Uterus (tissue), 2 donors: Measurements from ENCODE around the gene CNTNAP4.

Source experiments
- POLR2A ChIP-seq, 2 donors: fragments of 450-650 bp; IDR thresholded peaks; one replicate each; pipeline ENCODE4 v1.6.1; 2016; ENCODE audit warnings: antibody characterized with exemption in 2 of 2, mild to moderate bottlenecking in 1 of 2, moderate library complexity in 1 of 2
- TF ChIP-seq, protein P1 (sequence below), 4 experiments: fragments of 200-600 bp in 2 of 4; fragments of 450-650 bp in 2 of 4; sonication (generic) in 2 of 4; IDR thresholded peaks; one replicate each; pipeline ENCODE4 v1.5.1; 2016 to 2019; ENCODE audit warnings: antibody characterized with exemption in 4 of 4, mild to moderate bottlenecking in 2 of 4, moderate library complexity in 1 of 4

DNA sequence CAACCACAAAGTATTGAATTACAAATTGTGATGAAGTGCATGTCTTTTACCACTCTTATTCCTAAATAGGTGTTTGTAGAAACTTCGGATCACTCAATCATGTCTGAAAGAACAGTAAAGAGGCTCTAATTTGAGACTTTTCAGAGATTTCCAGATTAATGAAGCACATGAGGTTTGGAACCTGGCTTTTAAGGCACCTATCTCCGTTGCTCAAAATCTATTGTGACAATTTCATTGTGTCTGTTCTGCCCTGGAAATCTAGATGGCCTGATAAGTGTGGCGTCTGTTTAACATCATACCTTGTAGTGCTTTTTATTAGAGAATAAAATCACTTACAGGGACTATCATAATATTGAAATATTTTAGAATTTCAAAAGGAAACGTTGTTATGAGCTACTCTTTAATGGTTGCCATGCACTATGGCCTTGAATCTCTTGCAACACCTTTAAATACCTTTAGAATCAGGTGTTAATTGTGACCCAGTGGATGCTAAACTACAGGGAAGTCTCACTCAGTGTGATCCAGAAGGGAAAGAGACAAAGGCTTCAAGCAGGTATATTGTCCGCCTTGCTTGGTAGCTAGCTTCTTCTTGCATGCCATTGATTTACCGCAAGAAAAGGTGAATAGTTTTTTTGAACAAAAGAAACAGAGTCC is 210.3 kb downstream of the CNTNAP4 start:
- TF ChIP-seq, protein P1, sequence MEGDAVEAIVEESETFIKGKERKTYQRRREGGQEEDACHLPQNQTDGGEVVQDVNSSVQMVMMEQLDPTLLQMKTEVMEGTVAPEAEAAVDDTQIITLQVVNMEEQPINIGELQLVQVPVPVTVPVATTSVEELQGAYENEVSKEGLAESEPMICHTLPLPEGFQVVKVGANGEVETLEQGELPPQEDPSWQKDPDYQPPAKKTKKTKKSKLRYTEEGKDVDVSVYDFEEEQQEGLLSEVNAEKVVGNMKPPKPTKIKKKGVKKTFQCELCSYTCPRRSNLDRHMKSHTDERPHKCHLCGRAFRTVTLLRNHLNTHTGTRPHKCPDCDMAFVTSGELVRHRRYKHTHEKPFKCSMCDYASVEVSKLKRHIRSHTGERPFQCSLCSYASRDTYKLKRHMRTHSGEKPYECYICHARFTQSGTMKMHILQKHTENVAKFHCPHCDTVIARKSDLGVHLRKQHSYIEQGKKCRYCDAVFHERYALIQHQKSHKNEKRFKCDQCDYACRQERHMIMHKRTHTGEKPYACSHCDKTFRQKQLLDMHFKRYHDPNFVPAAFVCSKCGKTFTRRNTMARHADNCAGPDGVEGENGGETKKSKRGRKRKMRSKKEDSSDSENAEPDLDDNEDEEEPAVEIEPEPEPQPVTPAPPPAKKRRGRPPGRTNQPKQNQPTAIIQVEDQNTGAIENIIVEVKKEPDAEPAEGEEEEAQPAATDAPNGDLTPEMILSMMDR (IDR thresholded peaks at IDR 0.05), result no peak
- no peak for TF ChIP-seq POLR2A (IDR thresholded peaks at IDR 0.05)
